HG02588 (cell line): ENCODE measurements around the gene ADRA2B.
"Not testable (repeated sequence)": the region's sequence is repeated elsewhere in the genome, so short reads cannot be mapped to it uniquely, and the experiment has no call there.

ENCODE experiments used
- ATAC-seq: cut with Tn5 transposase; IDR thresholded peaks from one replicate; pipeline ENCODE4 v1.9.1; 2021; ENCODE audit warnings: mild to moderate bottlenecking, moderate library complexity; ENCODE audit not compliant: unreplicated experiment

The ADRA2B gene

GRCh38 chr2:96116424-96116878 lies at the start of gene ADRA2B:
Gene ADRA2B, minus strand, starts transcription at chr2:96116571. Its CDS starts 422 bp downstream, at chr2:96116149.
- ATAC-seq = peak; percentile 45

DNA sequence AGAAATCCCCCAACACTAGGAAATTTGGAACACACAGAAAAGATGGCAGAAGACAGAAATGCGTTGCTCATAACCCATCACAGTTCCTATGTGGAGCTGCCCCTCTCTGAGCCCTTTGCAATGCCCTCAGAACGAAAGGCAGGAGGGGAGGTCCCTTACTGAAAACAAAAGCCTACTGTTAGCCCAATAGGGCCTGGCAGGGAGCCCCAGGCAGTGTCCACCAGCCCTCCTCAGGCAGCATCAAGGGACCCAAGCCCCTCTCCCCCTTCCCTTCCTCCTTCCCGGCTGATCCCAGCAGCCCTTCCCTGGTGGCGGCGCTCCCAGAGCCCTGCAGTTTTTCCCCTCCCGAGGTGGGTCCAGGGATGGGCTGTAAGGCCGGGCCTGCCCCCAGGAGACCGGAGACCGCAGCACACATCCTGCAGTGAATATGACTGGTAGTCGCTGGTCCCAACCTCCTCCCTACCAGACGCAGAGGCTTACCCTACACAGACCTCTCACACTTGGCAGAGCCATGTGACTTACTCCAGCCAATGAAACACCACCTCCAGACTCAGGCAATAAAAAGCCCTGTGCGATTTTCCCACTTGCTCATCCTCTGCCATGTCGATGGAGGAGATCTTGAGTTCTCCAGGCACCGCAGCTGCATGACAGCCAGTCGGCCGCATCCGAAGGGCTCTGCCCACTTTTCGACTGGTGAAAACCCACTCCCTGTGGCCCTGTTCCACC lies 48.3 kb upstream of the ADRA2B start:
- peak; percentile 61 for ATAC-seq

GRCh38 chr2:96163768-96164429 lies 47.5 kb upstream of the ADRA2B start:
- peak; percentile 50 for ATAC-seq

DNA sequence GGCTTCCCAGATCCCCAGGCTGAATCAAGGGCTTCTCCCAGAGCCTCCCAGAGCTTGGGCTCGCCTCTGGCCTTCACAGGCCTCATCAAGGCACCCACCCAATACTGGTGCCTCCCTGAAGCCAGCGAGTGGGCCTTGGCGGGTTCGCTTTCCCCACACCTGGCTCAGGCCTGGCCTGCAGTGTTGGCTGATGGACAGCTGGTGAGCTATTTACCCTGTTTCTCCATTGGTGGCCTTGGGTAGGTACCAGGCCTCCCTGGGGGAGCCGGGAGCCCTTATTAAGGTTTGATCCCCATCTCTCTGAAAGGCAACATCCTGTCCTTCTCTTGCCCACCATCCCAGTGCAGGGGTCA lies 47.0 kb upstream of the ADRA2B start:
- ATAC-seq = no peak

DNA sequence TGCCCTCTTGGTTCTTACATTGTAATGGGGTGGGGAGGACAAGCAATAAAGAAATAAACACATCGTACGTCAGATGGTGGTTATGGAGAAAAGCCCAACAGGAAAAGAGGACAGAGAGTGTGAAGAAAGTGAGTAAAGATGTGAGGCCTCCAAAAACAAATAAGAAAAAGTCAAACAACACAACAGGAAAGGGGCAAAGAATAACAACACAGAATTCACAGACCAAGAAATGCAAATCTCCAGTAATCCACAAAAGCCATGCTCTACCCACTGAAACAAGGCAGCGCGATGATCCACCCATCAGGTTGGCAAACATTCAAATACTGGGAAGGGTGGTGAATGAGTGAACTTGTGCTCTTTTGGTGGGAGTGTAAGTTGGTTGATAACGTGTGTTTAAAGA lies 45.5 kb upstream of the ADRA2B start:
- ATAC-seq = no peak

GRCh38 chr2:96160366-96160765 lies 44.0 kb upstream of the ADRA2B start:
- ATAC-seq = not testable (repeated sequence)

GRCh38 chr2:96159084-96159830 lies 42.9 kb upstream of the ADRA2B start:
- no peak for ATAC-seq

DNA sequence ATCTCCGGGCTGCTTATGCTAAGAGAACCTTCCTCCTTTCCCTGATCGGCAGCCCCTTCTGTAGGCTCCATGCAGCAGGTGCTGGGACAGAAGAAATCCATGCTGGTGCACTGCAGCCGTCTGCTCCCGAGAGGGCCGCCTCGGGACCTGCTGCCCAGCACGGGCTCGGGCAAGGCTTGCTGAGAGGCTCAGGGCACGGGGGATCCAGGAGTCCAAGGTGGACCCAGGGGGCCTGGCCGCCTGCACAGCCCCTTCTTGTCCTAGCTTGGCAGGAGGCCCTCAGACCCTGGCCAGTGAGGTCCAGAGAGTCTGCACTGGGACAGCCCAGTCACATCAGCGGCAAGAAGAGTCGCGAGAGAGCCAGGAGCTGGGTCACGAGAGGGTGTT lies 42.2 kb upstream of the ADRA2B start:
- ATAC-seq = no peak

DNA sequence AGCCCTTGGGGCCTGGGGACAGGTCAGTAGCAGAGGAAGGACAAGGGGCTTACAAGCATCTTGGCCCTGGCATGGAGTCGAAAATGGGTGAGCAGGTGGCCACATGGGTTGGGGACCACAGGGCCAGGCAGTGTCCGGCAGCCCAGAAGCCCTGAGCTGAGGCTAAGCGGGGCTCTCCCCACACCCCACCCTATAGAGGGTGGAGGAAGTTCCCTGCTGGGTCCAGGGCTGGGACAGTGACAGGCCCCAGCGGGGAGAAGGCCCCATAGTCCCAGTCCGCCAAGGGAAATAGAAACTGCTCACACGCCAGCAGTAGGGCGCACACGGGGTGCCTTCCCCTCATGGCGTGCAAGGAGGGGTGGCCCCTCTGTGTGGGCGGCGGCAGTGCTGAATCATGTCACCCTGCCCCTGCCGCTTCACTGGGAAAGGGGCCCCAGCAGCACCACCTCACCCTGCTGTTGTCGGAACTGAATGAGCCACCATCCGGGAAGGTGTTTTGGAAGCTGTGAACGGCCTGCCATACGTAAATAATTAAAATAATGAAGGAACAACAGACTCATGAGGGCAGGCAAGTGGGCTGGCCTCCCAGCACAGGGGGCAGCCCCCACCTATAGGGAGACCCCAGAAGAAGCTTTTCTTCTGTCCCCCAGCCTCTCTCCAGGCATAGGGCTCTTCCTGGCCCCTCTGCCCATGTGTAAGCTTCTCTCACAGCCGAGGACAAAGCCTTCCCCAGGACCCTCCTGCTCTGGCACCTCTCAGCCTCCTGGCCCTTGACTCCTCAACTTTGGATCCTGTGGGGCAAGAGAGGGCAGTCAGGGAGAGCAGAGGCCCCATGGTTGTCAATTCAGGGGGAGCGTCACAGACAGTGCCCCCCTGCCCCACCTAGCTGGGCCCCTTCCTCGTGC lies 41.5 kb upstream of the ADRA2B start:
- ATAC-seq = peak; percentile 66

GRCh38 chr2:96156926-96157648 lies 40.7 kb upstream of the ADRA2B start:
- peak; percentile 30 for ATAC-seq

DNA sequence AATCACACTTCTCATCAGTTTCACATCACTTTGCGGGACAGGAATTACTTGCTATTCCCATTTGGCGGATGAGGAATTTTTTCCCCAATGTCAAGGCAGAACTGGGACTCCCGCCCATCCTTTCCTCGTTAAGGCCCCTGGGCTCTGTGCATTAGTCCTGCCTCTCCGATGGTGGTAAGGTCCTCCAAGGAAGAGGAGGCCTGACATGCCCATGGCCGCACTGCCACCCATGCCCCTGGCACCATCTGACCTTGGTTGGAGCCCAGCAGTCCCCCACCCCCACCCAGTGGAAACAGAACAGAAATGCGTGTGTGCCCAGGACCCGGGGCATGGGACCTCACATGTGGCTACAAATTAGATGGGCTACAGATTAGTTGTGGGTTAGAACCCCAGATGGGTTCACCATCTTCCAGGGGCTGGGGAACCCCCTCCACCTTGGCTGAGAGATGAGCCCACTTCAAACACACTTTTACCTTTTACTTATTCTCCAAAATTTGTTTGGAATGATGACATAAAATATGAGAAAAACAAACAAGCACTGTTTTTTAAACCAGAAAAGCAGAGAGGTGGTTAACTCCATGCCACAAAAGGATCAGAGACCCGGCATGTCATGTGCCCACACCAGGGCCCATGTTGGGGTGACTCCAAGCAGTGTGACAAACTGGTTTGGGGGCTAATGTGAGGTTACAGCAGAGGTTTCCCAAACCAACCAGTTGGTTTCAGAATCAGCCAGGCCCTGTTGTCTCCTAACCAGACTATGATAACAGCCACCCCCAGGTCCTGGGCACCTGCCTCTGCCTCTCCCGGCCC lies 39.8 kb upstream of the ADRA2B start:
- ATAC-seq = no peak

DNA sequence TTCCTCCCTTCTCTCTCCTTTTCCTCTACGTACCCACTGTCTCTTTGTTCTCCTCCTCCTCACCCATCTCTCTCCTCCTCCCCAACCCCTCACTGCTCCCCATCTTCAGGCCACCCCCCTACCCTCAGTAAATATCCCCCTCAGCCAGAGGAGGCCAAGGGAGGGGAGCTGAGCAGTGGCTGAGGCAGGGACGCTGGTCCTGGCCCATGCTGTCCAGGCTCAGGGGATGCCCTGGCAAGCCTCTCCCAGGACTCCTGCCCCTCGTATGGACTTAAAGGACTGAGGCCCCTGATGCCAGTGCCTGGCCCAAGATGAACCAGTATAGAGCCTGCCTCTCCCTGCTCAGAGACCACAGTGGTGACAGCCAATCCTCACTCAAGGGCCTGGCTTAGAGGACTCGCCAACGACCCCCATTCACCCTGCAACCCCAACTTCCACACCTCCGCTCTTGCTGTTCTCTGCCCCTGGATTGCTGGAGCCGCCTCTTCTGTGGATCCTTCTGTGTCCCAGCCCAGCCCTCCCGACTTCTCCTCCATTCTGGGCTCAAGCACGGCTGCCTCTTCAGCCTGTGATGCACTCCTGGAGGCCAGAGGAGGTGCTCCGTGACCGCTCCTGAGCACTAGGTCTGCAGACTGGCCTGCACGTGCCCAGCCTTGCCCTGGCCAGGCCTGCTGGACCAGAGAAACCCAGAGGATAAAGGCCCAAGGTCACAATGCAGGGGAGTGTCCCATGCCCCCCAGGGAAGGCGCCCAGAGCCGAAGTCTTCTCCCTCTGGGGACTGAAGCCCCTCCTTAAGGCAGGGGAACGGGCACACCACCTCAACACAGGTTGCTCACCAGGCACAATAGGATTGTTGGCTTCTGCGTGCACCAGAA lies 38.4 kb upstream of the ADRA2B start:
- ATAC-seq = no peak

DNA sequence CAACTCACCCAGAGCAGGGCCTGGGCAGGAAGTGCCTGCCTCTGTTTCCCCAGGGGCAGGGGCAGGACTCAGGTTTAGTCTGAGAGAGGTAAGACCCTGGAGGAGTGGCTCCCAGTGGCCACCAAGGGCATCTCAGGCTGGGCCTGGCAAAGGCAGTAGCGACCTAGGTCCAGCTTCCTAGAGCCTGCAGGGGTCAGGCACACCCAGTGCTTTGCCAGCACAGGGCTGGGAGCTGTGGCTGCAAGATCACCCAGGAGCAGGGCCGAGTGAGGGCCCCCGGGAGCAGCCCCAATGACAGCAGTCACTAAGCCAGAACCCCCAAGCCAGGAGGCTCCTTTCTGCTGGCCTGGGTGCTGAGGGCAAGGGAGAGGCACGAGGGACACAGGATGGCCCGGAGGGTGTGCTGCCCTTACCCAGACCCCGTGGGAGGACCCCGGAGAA lies 37.6 kb upstream of the ADRA2B start:
- ATAC-seq = no peak

DNA sequence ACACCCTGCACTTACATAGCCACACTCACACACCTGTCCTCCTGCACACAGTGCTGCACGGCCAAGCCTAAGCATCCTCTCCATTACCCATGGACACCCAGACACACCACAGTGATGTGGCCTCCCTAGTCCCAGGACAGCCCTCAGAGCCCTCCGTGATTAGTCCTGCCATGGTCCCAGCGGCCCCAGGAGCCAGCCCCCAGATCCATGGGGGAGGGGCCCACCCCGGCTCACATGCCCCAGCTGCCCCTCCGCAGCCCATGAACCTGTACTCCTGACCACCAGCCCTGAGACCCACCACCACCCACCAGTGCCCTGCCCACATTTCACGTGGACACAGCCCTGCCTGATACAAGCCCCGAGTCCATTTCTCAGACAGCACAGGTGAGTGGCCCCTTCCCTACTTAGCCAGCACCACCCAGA lies 36.9 kb upstream of the ADRA2B start:
- ATAC-seq = no peak

GRCh38 chr2:96152304-96153161 lies 36.2 kb upstream of the ADRA2B start:
- ATAC-seq = no peak

GRCh38 chr2:96151595-96152303 lies 35.4 kb upstream of the ADRA2B start:
- ATAC-seq = no peak
